Skin of body (tissue), 2 donors: ENCODE results near the gene MYO10. TPM values are rescaled to one million over a fixed set of nuclear protein-coding genes. Genes with fewer than 3 reads are reported as not detected.

Experiments
- DNase-seq: peaks from one replicate; lab custom pipeline; 2025; lab: John Stamatoyannopoulos, UW
- total RNA-seq: library from RNA; depleted of rRNA; stranded (reverse); fragments of >200 nt; gene quantifications from one replicate; pipeline ENCODE4 v1.2.3, GENCODE V29; 2014

Gene MYO10
- total RNA-seq, 1 donor from 2014 or later: 40.1 TPM

DNA sequence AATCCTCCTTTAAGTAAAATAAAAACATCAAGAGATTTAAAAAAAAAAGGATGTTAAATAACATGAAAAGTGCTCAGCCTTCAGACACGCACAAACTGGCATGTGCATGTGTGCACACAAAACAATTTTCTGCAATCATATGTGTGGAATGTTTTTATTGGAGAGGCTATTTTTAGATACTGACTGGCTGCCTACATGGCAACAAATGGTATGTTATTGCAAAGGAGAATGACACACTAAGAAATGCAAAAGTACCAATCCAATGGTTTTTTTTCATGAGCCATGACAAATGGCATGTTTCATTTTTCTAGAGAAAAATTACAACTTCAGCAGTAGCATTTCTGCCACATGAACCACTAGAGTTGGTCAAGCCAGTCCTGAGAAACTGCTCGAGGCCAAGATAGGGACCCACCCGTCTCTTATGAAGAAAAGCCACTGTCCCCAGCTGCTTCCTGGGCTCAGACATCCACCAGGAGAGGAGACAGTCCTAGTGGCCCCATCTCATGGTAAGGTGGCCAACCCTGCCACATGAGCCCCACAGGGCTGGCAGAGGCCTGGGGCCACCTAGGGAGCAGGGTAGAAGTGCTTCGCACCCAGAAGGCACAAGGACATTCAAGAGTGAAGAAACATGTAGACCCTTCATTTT is 116.4 kb downstream of the MYO10 start:
- peak; percentile 59 for DNase-seq

- DNase-seq: no peak
Measured at GRCh38 chr5:16815432-16815831, 120.7 kb downstream of the MYO10 start.

DNA sequence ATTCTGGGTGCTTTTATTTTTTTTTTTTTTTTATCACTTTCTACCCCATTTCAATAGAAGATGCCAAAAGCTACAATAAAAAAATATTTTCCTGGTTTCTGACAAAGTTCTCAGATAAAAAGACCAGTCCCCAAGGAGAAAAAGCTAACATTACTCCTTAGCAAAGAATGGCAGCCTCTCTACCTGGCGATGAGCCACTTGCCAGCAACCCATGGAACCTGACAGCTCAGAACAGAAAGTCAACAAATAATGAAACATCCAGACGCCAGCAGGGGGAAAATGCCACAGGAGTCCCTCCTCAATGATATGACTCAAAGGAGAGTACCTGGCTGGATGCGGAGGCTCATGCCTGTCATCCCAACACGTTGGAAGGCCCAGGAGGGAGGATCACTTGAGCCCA is 123.2 kb downstream of the MYO10 start:
- DNase-seq: no peak

- DNase-seq: no peak
Measured at GRCh38 chr5:16812448-16812847, 123.6 kb downstream of the MYO10 start.

GRCh38 chr5:16810208-16810854 is 125.8 kb downstream of the MYO10 start:
- DNase-seq: peak; percentile 17

GRCh38 chr5:16809395-16810207 is 126.5 kb downstream of the MYO10 start:
- DNase-seq: peak; percentile 59

DNA sequence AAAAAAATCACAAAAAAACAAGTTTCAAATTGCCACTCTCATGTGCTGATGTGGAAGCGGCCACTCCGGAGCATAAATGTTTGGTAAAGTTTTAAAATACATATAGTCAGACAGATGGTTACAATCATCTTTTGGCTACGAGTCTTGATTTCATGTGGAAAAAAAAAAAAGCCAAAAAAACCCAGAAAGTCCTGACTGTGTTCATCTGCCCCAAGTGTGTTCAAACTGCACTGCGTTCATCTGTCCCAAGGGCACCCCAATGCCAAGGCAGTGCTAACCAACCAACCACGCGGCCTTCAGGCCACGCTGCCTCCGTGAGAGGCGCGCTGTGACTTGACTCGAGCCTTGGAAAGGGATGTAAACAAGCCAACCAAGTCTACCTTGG is 127.1 kb downstream of the MYO10 start:
- peak; percentile 59 for DNase-seq

GRCh38 chr5:16808021-16808420 is 128.1 kb downstream of the MYO10 start:
- DNase-seq: no peak

DNA sequence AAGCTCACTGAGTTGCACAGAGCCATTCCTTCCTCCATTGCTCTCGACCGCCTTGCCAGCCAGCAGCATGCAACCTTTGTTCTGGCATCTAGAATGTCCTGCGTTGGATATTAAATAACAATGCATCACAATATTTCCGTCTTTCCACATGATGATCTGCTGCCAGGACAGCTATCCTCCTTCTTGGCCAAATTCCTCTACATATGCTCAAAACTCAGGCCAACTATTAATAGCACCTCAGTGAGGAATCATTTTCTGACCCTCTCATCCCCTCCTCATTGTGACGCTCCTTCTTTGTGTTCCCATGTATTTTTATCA is 128.6 kb downstream of the MYO10 start:
- DNase-seq: peak; percentile 55

- DNase-seq: no peak
Measured at GRCh38 chr5:16806711-16807546, 129.2 kb downstream of the MYO10 start.

DNA sequence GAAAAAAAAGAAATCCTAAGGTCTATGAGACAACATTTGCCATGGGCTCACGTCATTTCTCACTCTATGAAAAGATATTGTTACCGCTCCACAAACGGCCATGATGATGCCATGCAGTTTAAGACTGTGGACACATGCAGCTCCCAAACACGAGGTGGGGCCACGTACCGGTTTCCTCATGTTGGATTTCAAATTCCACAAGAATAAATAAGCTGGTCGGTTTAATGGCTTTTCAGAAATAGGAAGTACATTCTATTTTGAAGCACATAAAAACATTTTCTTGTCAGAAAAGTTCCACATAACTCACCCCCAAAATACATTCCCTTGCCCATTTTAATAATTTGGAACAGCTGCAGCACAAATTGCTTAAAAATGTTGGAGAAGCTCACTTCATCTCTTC is 130.6 kb downstream of the MYO10 start:
- peak; percentile 83 for DNase-seq

DNA sequence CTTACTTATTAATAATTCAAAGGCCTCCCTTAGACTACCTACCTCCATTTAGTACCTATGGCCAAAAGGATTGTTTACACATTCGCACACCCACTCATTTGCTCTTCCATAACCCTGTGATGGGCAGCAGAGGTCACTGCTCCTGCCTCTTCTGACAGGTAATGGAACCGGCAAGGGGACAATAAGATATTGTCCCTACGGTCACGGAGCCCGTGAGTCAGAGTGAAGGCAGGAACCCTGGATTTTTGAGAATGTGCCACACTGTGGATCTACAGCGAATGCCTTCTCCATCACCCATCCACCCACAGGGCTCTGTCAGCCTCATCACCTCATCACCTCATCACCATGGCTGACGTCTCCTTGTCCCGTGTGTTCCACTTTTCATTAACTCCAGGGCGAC is 132.3 kb downstream of the MYO10 start:
- no peak for DNase-seq

- DNase-seq: no peak
Measured at GRCh38 chr5:16800477-16800876, 135.6 kb downstream of the MYO10 start.

- DNase-seq: no peak
Measured at GRCh38 chr5:16799796-16800195, 136.3 kb downstream of the MYO10 start.

GRCh38 chr5:16797951-16798350 is 138.1 kb downstream of the MYO10 start:
- DNase-seq: no peak

- DNase-seq: peak; percentile 28
Measured at GRCh38 chr5:16794269-16794913, 141.7 kb downstream of the MYO10 start.

DNA sequence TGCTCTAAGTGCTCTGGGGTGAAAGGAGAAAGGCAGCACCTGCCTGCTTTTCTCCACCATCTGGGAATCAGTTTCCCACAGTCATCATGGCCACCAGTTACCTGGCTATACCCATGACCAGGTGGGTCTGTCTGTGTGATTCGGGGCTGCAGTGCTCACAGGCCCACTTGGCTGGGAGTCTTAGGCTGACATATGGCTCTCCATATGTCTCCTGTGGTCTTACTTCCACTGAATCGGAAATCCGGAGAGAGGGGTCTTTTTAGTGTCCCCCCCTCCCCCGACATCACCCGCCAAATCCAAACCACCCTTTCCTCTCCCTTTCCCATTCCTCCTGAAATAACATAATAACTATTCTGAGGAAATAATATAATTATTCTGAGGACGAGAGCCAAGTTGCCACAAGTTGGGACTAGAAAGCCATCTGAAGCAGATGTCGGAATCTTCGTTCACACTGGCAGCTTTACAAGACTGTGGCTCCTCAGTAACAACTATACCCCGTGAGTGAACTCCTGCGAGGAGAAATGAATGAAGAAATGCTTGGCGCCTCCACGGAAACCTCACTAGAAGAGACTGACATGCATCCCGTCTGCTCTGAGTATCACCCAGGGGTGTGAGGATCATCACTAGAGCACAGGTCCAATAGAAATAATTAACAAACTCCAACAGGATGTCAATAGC is 143.4 kb downstream of the MYO10 start:
- DNase-seq: peak; percentile 8

DNA sequence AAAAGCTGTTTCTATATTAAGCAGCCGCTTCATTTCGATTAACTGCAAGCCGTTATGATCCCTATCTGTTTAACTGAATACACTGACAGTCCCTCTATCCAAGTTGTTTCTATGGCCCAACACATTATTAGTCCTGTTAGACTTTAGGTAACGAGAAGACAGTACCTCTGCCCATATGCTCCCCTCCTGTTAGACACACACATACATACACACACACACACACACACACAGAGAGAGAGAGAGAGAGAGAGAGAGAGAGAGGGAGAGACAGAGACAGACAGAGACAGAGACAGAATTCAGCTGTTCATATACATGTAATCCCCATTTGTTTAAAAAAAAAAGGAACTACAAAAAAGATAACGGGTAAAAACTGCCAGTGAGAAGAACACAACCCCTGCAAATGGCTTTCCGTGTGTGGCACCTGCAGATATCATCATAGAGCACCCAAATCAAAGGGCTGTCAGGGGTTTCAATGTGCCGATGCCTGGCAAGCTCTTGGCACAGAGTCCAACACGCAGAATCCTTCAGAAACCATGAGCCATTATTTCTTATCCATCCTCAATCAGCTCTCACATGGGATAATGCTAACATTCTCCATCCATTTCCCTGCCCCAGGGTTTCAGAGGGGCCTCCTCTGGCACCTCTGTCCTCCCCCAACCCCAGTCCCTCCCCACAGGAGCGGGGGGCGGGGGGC is 144.0 kb downstream of the MYO10 start:
- DNase-seq: no peak

GRCh38 chr5:16791036-16791705 is 144.9 kb downstream of the MYO10 start:
- peak; percentile 76 for DNase-seq
